DOHH2 (cell line): ENCODE data around the gene BIVM.

ENCODE experiments used
- H3F3A ChIP-seq: fragments of 200-600 bp; sonication (generic), shearing (Covaris generic); 2 replicates; pipeline ENCODE4 v1.6.0; 2016; ENCODE audit warnings: antibody characterized with exemption, mild to moderate bottlenecking; ENCODE audit not compliant: control insufficient read depth, insufficient read depth
- H3K27ac ChIP-seq: fragments of 200-600 bp; sonication (generic); 2 replicates; pipeline ENCODE4 v1.5.1; 2014; ENCODE audit warnings: low read depth, mild to moderate bottlenecking, low read length, moderate library complexity
- H3K27me3 ChIP-seq: fragments of 200-600 bp; sonication (generic); 2 replicates; pipeline ENCODE4 v1.6.1; 2014; ENCODE audit warnings: mild to moderate bottlenecking, low read length, mixed read lengths; ENCODE audit not compliant: control insufficient read depth
- H3K36me3 ChIP-seq: fragments of 200-600 bp; sonication (generic); 2 replicates; pipeline ENCODE4 v1.6.1; 2014; ENCODE audit warnings: mild to moderate bottlenecking, low read length, moderate library complexity, mixed read lengths; ENCODE audit not compliant: control insufficient read depth
- H3K4me1 ChIP-seq: fragments of 200-600 bp; sonication (generic); 2 replicates; pipeline ENCODE4 v1.6.1; 2014; ENCODE audit warnings: mild to moderate bottlenecking, low read length, mixed read lengths; ENCODE audit not compliant: control insufficient read depth
- H3K4me2 ChIP-seq: fragments of 200-600 bp; sonication (generic); 2 replicates; pipeline ENCODE4 v1.6.0; 2014; ENCODE audit warnings: mild to moderate bottlenecking, low read length, moderate library complexity
- H3K4me3 ChIP-seq: fragments of 200-600 bp; sonication (generic); 2 replicates; pipeline ENCODE4 v1.5.1; 2014; ENCODE audit warnings: mild to moderate bottlenecking, low read length, mixed read lengths
- H3K79me2 ChIP-seq: fragments of 200-600 bp; sonication (generic); 2 replicates; pipeline ENCODE4 v1.6.1; 2014; ENCODE audit warnings: mild to moderate bottlenecking, low read length, mixed read lengths; ENCODE audit not compliant: control insufficient read depth
- H3K9me2 ChIP-seq: fragments of 200-600 bp; sonication (generic); replicated peaks from 2 replicates; pipeline ENCODE4 v1.6.1; 2014; ENCODE audit warnings: mild to moderate bottlenecking, low read length, mixed read lengths; ENCODE audit not compliant: control insufficient read depth
- H3K9me3 ChIP-seq: fragments of 200-600 bp; sonication (generic); 2 replicates; pipeline ENCODE4 v1.6.1; 2014; ENCODE audit warnings: antibody characterized with exemption, low read length, mixed read lengths; ENCODE audit not compliant: control insufficient read depth, insufficient read depth
- H4K20me1 ChIP-seq: fragments of 200-600 bp; sonication (generic); 2 replicates; pipeline ENCODE4 v1.6.0; 2014; ENCODE audit warnings: low read depth, mild to moderate bottlenecking, antibody characterized with exemption, low read length, moderate library complexity; ENCODE audit not compliant: control insufficient read depth, insufficient read depth
- CTCF ChIP-seq: fragments of 200-600 bp; sonication (generic); IDR thresholded peaks from one replicate; pipeline ENCODE4 v1.5.1; 2014; ENCODE audit warnings: antibody characterized with exemption, mild to moderate bottlenecking, low read depth, low read length; ENCODE audit not compliant: poor library complexity, severe bottlenecking
- EZH2phosphoT487 ChIP-seq: fragments of 200-600 bp; sonication (generic); IDR thresholded peaks from 2 replicates; pipeline ENCODE4 v1.6.1; 2017; ENCODE audit warnings: borderline replicate concordance, mild to moderate bottlenecking, antibody characterized with exemption, low read length, moderate library complexity, mixed read lengths

BIVM gene

DNA sequence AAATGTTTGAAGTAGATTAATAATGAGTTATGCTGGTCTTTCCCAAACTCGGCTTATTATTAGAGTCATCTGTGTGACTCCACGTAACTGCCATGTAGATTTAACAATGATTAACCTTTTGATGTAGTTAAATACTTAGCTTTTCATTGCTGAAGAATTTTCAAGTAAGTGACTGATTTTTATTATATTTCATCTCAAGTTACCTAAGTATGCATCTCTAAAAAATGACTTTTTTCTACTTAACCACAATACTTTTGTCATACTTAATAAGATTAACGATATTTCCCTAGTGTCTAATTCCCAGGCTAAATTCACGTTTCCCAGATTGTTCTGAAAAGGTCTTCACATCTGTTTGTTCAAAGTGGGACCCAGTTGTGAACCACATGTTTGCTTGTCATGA, 17.8 kb downstream of the BIVM start:
- Histone ChIP-seq H3K4me2 (no peak overlapping the region), H3K4me1 (peaks cover 9% of the 10 kb centered on the region), H3K9me2 (no peaks in the 10 kb centered on the region), H3K4me3 (no peak overlapping the region), H3K9me3 (no peaks in the 10 kb centered on the region), H3K36me3 (peaks cover 18% of the 10 kb centered on the region), H4K20me1 (no peaks in the 10 kb centered on the region), H3K79me2 (peaks cover 24% of the 10 kb centered on the region), H3K27me3 (no peaks in the 10 kb centered on the region), H3F3A (no peaks in the 10 kb centered on the region), H3K27ac (no peak overlapping the region)
- no peak for TF ChIP-seq EZH2phosphoT487
- TF ChIP-seq CTCF: no peak

DNA sequence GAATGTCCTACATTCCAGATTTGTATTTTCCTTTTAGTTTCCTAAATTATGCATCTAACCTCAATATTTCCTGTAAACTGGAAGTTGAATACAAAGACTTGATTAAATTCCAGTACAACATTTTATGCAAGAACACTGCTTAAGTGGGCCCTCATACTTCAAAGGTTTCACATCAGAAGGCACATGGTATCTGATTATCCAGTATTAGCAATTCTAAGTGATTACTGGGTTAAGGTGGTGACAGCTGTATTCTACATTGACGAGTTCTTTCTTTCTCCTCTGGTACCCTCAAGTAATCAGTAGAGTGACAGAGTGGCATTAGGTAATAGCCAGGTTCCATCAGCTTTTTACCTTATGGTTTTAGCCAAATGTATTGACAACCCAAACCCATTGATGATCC, 18.3 kb downstream of the BIVM start:
- H3K79me2 ChIP-seq: peaks cover 20% of the 10 kb centered on the region
- H3K4me2 ChIP-seq: no peak overlapping the region
- no peaks in the 10 kb centered on the region for H3K9me2 ChIP-seq
- H3K9me3 ChIP-seq: no peaks in the 10 kb centered on the region
- no peak for TF ChIP-seq CTCF
- TF ChIP-seq EZH2phosphoT487: no peak
- no peak overlapping the region for H3K27ac ChIP-seq
- no peaks in the 10 kb centered on the region for H4K20me1 ChIP-seq
- H3F3A ChIP-seq: no peaks in the 10 kb centered on the region
- no peaks in the 10 kb centered on the region for H3K27me3 ChIP-seq
- peaks cover 7% of the 10 kb centered on the region for H3K4me1 ChIP-seq
- H3K4me3 ChIP-seq: no peak overlapping the region
- peaks cover 23% of the 10 kb centered on the region for H3K36me3 ChIP-seq

- H3K79me2 ChIP-seq: peaks cover 13% of the 10 kb centered on the region
- peaks cover 26% of the 10 kb centered on the region for H3K36me3 ChIP-seq
- H3K4me3 ChIP-seq: no peak overlapping the region
- no peaks in the 10 kb centered on the region for H3K9me3 ChIP-seq
- no peak overlapping the region for H3K27ac ChIP-seq
- no peaks in the 10 kb centered on the region for H3K27me3 ChIP-seq
- H3K4me1 ChIP-seq: peaks cover under 1% of the 10 kb centered on the region
- no peak for TF ChIP-seq EZH2phosphoT487
- no peak for TF ChIP-seq CTCF
- no peaks in the 10 kb centered on the region for H3F3A ChIP-seq
- H4K20me1 ChIP-seq: no peaks in the 10 kb centered on the region
- no peak overlapping the region for H3K4me2 ChIP-seq
- H3K9me2 ChIP-seq: no peaks in the 10 kb centered on the region
These were observed 19.0 kb downstream of the BIVM start for GRCh38 chr13:102817907-102818306.

DNA sequence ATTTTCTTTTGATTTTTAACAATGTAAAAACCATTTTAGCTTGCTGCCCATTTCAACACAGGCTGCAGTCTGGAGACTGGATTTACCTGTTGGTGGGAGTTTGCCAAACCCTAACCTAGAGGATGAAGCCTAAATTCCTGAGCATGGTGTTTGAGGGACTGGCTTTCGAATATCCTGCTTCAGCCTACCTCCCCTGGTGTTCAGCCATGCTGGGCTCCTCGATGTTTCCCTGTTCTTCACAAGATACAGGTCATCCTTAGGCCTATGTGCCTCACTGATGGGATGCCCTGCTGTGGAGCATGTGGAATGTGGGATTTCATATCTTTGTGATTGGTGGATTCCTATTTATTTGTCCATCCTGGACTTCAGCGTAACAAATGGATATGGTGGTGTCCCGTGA, 26.5 kb downstream of the BIVM start:
- Histone ChIP-seq H3K9me2 (no peaks in the 10 kb centered on the region), H3K79me2 (no peaks in the 10 kb centered on the region), H3F3A (no peaks in the 10 kb centered on the region), H3K4me3 (no peak overlapping the region), H3K9me3 (no peaks in the 10 kb centered on the region), H3K36me3 (peaks cover 26% of the 10 kb centered on the region), H3K27ac (no peak overlapping the region), H4K20me1 (no peaks in the 10 kb centered on the region), H3K27me3 (no peaks in the 10 kb centered on the region), H3K4me2 (no peak overlapping the region), H3K4me1 (no peaks in the 10 kb centered on the region)
- no peak for TF ChIP-seq EZH2phosphoT487
- no peak for TF ChIP-seq CTCF
